CD4-positive, alpha-beta T cell treated with Interleukin-4 for 1 hour (primary cell): ENCODE results near the gene APOF.
"Not testable (repeated sequence)": the region's sequence is repeated elsewhere in the genome, so short reads cannot be mapped to it uniquely, and the experiment has no call there.

Source experiments
- DNase-seq, 2 donors: peaks; one replicate each; pipeline ENCODE4 v3.0.0-alpha.2; 2020 to 2022

APOF gene

GRCh38 chr12:56366948-56367347 lies 4.3 kb upstream of the APOF start:
- no peak for DNase-seq

DNA sequence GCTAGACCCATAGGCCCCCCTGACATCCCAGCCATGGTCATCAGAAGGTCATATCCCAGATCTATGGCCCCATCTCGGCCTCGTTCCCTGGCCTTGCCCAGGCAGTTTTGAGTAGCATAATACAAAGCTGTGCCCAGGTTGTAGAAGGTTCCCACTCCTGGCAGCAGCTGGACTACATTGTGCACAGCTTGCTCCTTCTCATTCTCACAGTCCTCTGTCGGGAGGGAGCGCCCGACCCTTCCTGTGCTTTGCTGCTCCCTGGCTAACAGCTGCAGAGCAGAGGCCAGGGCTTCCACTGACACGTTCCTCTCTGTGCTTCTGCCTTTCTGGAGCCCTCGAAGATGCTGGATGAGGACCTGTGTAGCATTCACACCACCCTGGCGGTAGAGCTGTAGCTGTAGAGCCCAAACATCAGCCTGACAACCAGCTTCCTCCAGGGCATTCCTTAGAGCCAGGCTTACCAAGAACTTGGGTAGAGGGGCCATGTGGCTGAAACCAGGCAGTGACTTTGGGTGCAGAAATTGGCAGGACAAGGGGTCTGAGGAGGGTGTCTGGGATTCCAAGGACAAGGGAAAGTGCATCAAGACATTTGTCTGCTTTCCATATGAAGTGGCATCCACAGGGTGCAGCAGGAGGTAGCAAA lies 1.0 kb downstream of the APOF start:
- no peak for DNase-seq

DNA sequence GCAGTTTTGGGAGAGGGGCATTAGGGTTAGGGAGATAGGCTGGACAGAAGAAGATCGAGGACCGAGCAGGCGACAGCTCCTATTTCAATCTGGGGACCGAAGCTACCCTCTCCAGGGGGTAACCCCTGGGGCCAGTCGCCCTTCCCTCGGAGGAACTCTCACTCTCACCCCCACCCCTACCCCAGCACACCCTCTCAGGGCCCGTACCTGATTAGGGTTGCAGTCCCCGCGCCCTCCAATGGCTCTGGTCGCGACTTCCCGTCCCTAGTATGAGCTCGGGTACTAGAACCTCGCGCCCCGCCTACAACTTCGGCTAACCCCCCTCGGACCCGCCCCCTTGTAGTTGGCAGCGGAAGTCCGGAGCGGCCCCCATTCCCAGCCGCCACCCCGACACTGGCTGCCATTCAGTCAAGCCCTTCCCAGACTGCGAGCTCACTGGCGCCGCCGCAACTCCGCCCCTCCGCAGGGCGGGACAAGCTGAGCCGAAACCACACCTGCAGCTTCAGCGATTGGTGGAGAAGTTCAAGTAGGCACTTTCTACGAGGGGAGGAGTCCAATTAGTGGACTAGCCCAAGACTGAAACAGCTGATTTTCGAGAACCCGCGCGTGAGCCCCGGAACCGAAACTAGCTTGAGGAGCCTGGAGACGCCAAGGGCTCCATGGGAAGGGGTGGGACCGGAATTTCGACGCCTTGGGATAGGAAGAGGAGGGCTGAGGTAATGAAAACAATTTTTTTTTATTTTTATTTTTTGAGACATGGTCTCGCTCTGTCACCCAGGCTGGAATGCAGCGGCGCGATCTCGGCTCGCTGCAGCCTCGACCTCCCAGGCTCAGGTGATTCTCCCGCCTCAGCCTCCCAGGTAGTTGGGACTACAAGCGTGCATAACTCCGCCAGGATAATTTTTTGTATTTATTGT lies 2.5 kb downstream of the APOF start, which contains the start of gene STAT2:
STAT2 (minus strand) TSS at position 257 of the 917 bp plus-strand sequence. CDS start 3,536 bp downstream, outside the sequence.
- DNase-seq, result peak; percentile 100

DNA sequence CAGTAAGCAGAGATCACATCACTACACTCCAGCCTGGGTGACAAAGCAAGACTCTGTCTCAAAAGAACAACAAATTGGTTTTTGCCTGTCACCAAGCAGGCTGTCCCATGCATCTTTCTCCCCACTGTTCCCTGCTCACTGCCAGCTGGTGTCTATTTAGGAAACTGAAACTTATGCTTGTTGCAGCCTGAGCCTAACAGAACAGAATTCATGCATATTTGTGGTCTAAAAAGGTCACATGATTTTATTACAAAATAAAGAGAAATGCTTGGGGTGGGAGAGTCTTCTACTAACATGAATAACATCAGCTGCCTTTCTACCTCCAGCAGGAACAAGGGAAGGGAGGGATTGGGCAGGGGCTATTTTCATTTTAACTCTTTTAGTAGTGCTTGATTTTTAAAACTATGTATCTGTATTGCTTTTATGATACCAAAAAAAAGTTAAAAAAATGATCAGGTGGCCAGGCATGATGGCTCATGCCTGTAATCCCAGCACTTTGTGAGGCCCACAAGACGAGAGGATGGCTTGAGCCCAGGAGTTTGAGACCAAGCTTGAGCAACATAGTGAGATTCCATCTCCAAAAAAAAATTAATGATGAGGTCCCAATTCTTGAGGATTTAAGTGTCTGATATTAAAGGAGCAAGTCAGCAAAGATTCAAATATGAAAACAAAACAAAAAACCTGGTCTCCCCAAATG lies 3.7 kb downstream of the APOF start:
- no peak for DNase-seq

DNA sequence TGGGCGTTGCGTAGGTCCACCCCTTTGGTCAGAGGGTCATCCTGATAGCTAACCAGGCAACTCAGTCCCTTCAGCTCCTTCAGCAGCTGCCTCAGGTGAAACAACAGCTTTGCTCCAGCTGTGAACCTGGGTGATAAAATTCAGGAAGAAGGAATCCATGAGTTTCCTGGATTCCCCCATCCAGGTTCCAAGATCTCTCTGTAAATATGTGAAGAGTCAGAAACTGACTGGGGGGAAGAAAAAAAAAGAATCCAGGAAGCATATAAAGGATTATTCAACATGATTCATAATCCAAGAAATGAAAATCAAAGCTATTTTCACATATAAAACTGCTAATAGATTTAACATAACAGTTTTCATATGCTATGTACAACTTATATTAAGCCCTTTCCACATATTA lies 11.3 kb downstream of the APOF start:
- no peak for DNase-seq

DNA sequence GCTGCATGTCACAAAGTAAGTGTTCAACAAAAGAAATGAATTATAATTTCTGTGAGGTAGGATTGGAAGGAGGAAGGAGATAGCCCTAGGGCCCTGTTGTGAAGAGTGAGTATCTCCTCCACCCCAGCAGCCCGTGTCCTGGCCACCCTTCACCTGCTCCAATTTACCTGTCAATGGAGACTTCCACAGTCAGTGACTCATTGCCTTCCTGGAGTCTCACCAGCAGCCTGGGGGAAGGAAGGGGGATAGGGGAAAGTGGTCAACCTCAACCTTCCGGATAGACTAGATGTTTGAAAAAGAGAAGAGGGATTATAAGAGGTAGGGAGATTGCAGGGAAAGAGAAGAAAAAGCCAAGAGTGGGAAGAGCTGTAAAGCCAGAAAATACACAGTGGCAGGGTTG lies 12.0 kb downstream of the APOF start:
- DNase-seq, result no peak

DNA sequence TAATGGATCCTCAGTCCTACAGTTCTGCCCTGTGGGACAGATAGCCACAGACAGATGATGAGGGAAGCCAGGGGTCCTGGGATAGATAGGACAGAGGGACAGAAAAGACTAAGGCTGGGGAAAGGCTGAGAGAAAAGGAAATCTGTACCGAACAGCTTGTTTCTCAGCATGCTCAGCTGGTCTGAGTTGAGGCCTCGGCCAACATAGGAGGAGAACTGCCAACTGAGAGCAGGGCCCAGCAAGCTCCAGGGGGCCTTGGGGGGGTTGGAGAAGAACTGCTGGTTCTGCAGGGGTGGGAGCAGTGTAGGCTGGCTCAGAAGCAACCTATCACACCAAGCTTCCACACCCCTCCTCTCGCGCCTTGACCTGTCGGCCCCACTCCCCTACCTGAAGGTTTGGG lies 13.9 kb downstream of the APOF start:
- no peak for DNase-seq

DNA sequence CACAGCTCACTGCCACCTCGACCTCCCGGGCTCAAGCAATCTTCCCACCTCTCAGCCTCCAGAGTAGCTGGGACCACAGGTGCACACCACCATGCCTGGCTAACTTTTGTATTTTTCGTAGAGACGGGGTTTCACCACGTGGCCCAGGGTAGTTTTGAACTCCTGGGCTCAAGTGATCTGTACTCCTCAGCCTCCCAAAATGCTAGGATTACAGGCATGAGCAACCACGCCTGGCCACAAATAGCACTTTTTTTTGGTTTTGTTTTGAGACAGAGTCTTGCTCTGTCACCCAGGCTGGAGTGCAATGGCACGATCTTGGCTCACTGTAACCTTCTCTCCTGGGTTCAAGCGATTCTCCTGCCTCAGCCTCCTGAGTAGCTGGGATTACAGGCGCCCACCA lies 15.4 kb downstream of the APOF start:
- not testable (repeated sequence) for DNase-seq

DNA sequence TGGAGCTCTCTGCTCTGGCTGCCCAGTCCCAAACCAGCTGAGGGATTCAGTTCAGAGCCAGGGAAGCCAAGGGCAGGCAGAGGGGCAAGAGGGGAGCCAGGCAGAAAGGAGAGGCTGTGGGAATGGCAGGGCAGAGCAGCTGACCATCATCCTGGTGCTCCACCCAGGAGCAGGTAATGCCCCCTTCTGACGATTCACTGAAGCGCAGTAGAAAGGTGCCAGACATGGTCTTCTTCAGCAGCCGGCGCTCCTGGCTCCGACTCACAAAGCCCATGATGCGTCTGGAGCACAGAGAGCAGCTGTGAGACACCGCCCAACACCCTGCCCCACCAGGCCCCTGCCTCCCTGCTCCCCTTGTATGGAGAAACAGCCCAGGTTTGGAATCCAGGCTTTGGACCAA lies 16.0 kb downstream of the APOF start:
- DNase-seq, result peak in 1 of 2 donors; percentile 13

DNA sequence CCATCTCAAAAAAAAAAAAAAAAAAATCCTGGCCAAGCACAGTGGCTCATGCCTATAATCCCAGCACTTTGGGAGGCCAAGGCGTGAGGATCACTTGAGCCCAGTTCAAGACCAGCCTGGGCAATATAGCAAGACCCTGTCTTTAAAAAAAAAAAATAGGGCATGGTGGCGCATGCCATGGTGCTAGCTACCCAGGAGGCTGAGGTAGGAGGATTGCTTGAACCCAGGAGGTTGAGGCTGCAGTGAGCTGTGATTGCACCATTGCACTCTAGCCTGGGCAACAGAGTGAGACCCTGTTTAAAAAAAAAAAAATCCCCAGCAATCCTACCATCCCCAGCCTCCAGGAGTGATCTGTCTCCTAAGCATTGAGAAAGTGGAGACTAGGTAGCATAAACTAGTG lies 20.4 kb downstream of the APOF start:
- not testable (repeated sequence) for DNase-seq

DNA sequence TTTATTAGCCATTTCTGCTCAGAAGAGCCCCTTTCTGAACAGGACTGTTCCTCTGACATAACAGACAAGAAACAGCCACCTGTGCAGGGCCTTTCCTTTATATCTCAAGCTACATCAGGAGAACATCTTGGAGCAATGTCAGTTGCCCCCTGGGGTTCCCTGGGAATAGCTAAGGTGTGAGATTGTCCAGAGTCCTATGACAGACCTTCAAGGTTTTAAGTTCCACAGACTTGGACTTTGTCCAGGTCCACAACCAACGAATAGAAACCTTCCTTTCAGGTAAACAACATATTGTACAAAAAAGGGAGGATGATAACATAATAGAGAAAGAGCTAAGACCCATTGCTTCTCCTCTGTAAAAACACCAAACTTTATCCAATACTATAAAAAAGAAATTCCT lies 21.0 kb downstream of the APOF start:
- DNase-seq, result no peak

- DNase-seq, result no peak
Observed at GRCh38 chr12:56339158-56339422, 23.6 kb downstream of the APOF start.

GRCh38 chr12:56338308-56339157 lies 24.1 kb downstream of the APOF start, which contains the start of gene IL23A:
Gene IL23A, plus strand, starts transcription at chr12:56338884. Its CDS starts 161 bp downstream, at chr12:56339045.
- peak; percentile 90 to 93 for DNase-seq

DNA sequence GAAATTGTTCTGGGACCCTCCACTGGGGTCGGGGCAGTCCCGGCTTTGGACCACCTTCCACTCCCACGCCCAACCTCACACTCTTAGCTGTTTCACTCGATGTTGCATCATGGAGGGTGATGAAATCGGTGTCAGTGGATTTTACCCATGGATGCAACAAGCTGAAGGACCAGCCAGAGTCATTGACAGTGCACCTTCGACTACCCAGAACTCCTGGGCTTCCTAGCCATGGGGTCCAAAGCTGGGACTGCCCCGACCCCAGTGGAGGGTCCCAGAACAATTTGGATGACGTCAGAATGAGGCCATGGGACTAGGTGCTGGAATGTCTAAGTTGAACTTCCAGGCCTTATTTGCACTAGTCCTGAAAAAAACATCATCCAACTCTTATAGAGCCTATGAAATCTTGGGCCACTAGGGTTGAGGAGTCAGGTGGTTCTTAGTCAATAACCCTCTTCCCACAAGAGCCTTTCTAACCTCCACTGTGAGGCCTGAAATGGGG lies 24.9 kb downstream of the APOF start:
- DNase-seq, result peak in 1 of 2 donors; percentile 35

- DNase-seq, result peak in 1 of 2 donors; percentile 53
Observed at GRCh38 chr12:56336361-56337167, 26.1 kb downstream of the APOF start.

DNA sequence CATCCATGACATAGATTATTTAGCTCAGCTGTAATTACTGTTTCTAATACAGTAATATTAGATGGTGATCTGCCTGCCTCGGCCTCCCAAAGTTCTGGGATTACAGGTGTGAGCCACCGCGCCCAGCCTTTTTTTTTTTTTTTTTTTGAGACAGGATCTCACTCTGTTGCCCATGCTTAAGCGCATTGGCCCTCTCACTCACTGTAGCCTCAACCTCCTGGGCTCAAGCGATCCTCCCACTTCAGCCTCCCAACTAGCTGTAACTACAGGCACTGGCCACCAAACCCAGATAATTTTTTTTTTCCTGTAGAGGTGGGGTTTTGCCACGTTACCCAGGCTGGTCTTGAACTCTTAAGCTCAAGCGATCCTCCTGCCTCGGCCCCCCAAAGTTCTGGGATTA lies 27.1 kb downstream of the APOF start:
- DNase-seq, result not testable (repeated sequence)

DNA sequence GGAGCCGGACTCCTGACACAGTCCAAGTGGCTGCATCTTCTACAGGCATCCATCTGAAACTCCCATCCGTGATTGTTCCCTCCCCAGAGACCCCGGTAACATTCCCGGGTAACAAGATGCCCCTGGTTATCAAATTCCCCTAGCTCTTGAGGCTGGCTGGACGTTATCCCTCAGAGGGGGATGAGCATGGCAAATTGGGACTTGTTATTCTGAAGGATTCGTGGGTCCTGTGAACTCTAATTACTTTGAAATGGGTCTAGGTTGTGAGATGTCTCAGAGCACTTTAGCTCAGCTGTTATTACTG lies 28.2 kb downstream of the APOF start:
- DNase-seq, result no peak

DNA sequence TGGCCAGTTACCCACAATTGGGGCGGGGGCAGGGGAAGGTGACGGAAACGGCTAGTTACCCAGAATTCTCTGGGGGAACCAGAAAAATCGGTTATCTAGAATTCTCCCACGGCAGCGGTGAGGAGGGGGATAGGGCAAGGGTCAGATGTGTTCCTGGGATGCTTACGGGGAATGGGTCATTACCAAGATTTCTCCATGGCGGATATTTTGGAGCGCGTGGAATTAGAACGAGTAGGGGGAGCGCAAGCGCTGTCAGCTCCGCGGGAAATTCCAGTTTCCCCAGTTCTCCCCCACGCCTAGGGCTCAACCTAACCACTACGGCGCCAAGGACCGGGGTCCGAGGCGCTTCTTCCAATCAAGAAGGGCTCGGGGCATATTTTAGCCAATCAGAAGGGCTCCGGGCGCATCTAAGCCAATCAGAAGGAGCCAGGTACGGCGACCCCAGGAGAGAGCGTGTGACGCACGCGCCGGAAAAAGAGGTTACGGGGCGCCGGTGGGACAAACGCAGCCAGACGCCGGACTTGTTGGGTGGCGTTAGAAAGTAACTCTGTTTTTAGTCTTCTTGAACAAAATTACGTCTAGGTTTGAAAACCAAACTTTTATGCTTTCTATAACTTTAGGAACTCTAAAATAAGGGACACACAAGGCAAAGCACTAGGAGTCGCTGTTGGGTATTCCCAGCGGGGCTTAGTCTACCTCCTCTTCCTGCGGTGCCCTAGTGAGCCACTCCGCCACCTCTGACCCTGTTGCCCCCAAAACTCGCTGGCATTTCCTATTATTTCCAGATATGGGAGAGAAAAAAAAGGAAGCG lies 28.8 kb downstream of the APOF start, which contains the start of gene PAN2:
PAN2 (minus strand) TSS at position 322 of the 811 bp plus-strand sequence. CDS start 906 bp downstream, outside the sequence.
- peak; percentile 97 for DNase-seq

- DNase-seq, result peak in 1 of 2 donors; percentile 11
Observed at GRCh38 chr12:56333197-56333678, 29.4 kb downstream of the APOF start.

DNA sequence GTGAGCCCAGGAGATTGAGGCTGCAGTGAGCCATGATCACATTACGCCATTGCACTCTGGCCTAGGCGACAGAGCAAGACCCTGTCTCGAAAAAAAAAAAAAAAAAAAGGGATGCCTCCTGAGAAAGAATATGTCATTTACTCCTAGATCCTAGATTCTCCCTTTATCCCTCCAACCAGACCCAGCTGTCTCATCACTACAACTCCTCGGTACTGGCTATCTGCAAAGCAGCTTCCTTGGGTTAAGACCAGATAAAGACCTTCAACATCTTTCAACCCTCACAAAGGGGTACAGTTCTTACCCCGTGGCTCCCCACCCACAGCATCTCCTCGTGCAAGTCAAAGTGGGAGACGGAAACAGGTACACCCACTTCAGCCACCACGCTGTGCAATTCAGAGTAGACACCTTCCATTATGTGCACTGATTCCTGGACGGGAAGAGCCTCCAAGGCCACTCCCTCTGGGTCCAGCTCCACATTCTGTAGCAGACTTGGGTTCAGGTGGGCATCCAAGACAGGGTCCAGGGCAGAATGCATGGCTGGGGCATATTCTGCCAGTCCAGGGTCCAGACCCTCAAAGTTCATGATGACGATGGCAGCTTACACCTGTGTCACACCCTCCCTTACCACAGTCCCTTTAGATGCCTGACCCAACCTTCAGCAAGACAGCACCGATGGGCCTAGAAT lies 30.0 kb downstream of the APOF start:
- no peak for DNase-seq
